Mucosa of rectum (tissue), 2 donors: ENCODE measurements around the gene BICD1.
"Not testable (repeated sequence)": the region's sequence is repeated elsewhere in the genome, so short reads cannot be mapped to it uniquely, and the experiment has no call there.

Source experiments
- H3K27ac ChIP-seq, 2 donors: one replicate each; pipeline ENCODE4 v1.7.0; 2013; ENCODE audit warnings: inconsistent platforms in 2 of 2, low read depth in 2 of 2, low read length in 2 of 2
- H3K27me3 ChIP-seq, 2 donors: one replicate each; pipeline ENCODE4 v1.7.0; 2013; ENCODE audit warnings: low read length in 2 of 2; ENCODE audit not compliant: control insufficient read depth in 2 of 2, insufficient read depth in 2 of 2
- H3K36me3 ChIP-seq, 2 donors: one replicate each; pipeline ENCODE4 v1.7.0; 2013; ENCODE audit warnings: low read length in 2 of 2; ENCODE audit not compliant: control insufficient read depth in 2 of 2, insufficient read depth in 2 of 2
- H3K4me1 ChIP-seq, 2 donors: one replicate each; pipeline ENCODE4 v1.7.0; 2013; ENCODE audit warnings: low read length in 2 of 2, mild to moderate bottlenecking in 1 of 2; ENCODE audit not compliant: control insufficient read depth in 2 of 2, insufficient read depth in 2 of 2
- H3K4me3 ChIP-seq, 2 donors: one replicate each; pipeline ENCODE4 v1.7.0; 2013; ENCODE audit warnings: low read length in 2 of 2
- H3K9ac ChIP-seq, 2 donors: one replicate each; pipeline ENCODE4 v1.7.0; 2013; ENCODE audit warnings: low read length in 2 of 2, low read depth in 1 of 2, mild to moderate bottlenecking in 1 of 2
- H3K9me3 ChIP-seq, 2 donors: one replicate each; pipeline ENCODE4 v1.7.0; 2013; ENCODE audit warnings: low read length in 2 of 2; ENCODE audit not compliant: control insufficient read depth in 2 of 2
- donor health status: healthy.
- donor health status: Normal muscosa, but diverticular disease.

The BICD1 gene

GRCh38 chr12:32229971-32230612 is 123.4 kb downstream of the BICD1 start:
- Histone ChIP-seq H3K9ac (no peak overlapping the region), H3K36me3 (no peaks in the 10 kb centered on the region), H3K9me3 (no peaks in the 10 kb centered on the region), H3K27me3 (no peaks in the 10 kb centered on the region), H3K27ac (no peak overlapping the region), H3K4me3 (no peak overlapping the region), H3K4me1 (no peaks in the 10 kb centered on the region)

- H3K9me3 ChIP-seq = no peaks in the 10 kb centered on the region
- no peak overlapping the region for H3K9ac ChIP-seq
- H3K27ac ChIP-seq = no peak overlapping the region
- no peaks in the 10 kb centered on the region for H3K27me3 ChIP-seq
- H3K36me3 ChIP-seq = no peaks in the 10 kb centered on the region
- H3K4me3 ChIP-seq = no peak overlapping the region
- H3K4me1 ChIP-seq = no peaks in the 10 kb centered on the region
Measured at GRCh38 chr12:32230613-32230993, 124.0 kb downstream of the BICD1 start.

DNA sequence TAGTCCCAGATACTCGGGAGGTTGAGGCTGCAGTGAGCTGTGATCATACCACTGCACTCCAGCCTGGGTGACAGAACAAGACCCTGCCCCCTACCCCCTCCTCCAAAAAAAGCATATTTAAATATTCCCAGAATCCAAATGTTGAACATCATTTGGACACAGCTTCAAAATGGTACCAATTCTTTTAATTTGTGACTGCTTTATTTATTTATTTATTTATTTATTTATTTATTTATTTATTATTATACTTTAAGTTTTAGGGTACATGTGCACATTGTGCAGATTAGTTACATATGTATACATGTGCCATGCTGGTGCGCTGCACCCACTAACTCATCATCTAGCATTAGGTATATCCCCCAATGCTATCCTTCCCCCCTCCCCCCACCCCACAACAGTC is 124.7 kb downstream of the BICD1 start:
- H3K4me3 ChIP-seq, H3K27me3 ChIP-seq, H3K9me3 ChIP-seq, H3K27ac ChIP-seq, H3K36me3 ChIP-seq, H3K4me1 ChIP-seq, H3K9ac ChIP-seq: not testable (repeated sequence)

DNA sequence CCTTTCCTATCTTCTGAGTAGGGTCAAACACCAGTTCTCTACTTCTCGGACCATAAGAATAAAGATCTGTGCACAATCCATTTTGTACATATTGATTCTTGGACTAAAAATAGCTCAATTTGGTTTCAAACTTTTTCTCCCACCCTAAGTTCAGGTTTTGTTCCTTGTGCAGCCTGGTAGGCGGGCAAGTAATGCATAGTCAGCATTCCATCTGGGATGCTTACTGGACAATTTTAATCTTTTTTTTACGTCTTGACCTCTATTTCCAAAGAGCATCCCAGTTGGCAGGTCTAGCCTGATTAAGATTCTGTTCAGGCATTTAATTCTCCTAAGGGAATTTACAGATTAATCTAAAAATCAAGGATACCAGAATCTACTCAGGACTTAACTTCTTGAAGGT is 126.9 kb downstream of the BICD1 start:
- no peak overlapping the region for H3K4me3 ChIP-seq
- H3K4me1 ChIP-seq = no peaks in the 10 kb centered on the region
- no peak overlapping the region for H3K9ac ChIP-seq
- H3K27ac ChIP-seq = no peak overlapping the region
- no peaks in the 10 kb centered on the region for H3K27me3 ChIP-seq
- no peaks in the 10 kb centered on the region for H3K9me3 ChIP-seq
- no peaks in the 10 kb centered on the region for H3K36me3 ChIP-seq

DNA sequence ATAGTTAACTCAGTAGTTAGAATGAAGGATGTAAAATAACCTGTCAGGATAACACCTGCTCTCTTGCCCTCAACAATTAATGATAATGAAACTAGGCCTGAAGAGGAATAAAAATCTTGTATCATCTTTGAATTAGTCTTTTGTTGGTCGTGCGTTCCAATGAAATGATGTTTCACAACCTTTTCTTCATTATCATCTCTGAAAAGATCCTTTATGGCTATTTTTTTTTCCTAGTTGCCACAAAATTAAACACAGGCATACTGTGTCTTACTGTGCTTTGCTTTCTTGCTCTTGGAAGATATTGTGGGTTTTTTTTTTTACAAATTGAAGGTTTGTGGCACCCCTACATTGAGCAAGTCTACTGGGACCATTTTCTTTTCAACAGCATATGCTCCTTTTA is 128.6 kb downstream of the BICD1 start:
- H3K9me3 ChIP-seq = no peaks in the 10 kb centered on the region
- no peak overlapping the region for H3K27ac ChIP-seq
- H3K4me1 ChIP-seq = no peaks in the 10 kb centered on the region
- H3K9ac ChIP-seq = no peak overlapping the region
- H3K36me3 ChIP-seq = no peaks in the 10 kb centered on the region
- no peaks in the 10 kb centered on the region for H3K27me3 ChIP-seq
- no peak overlapping the region for H3K4me3 ChIP-seq

GRCh38 chr12:32240162-32240561 is 133.5 kb downstream of the BICD1 start:
- no peak overlapping the region for H3K9ac ChIP-seq
- no peak overlapping the region for H3K27ac ChIP-seq
- no peaks in the 10 kb centered on the region for H3K4me1 ChIP-seq
- no peaks in the 10 kb centered on the region for H3K27me3 ChIP-seq
- no peak overlapping the region for H3K4me3 ChIP-seq
- no peaks in the 10 kb centered on the region for H3K36me3 ChIP-seq
- H3K9me3 ChIP-seq = no peaks in the 10 kb centered on the region

DNA sequence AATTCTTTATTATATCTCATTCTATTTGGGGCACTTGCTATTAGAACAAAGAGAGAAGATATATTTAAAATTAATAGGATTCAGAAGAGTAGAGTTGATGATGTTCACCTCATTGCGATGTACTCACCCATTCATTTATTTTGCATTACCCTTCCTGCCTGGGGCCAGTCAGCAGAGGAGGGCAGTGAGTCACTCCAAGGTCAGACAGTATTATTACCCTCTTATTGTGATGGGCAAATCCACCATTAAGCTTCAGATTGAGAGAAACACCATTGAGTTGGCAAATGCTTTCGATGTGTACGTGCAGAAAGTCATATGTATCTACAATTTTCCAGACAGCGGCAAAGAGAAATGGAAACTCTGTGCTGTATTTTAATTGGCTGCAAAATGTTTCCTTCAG is 134.2 kb downstream of the BICD1 start:
- H3K27me3 ChIP-seq = no peaks in the 10 kb centered on the region
- no peak overlapping the region for H3K9ac ChIP-seq
- no peak overlapping the region for H3K27ac ChIP-seq
- no peaks in the 10 kb centered on the region for H3K4me1 ChIP-seq
- no peaks in the 10 kb centered on the region for H3K9me3 ChIP-seq
- H3K4me3 ChIP-seq = no peak overlapping the region
- no peaks in the 10 kb centered on the region for H3K36me3 ChIP-seq

DNA sequence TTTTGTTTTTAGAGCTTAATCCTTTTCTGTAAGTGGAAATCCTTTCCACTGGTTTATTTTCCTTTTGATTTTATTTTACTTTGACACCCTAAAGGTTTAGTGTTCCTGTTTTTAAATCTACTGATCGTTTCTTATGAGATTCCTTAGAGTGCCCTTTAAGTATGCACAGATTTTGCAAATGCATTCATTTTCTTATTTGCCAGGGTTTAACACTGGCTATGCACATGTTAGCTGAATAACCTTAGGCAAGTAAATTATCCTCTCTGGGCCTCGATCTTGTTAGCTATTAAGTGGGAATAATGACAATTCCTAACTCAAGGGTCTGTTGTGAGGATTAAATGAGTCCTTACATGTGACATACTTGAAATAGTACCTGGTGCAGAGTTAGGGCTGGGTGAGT is 136.0 kb downstream of the BICD1 start:
- no peaks in the 10 kb centered on the region for H3K27me3 ChIP-seq
- no peaks in the 10 kb centered on the region for H3K9me3 ChIP-seq
- no peak overlapping the region for H3K27ac ChIP-seq
- no peaks in the 10 kb centered on the region for H3K36me3 ChIP-seq
- no peak overlapping the region for H3K9ac ChIP-seq
- H3K4me3 ChIP-seq = no peak overlapping the region
- no peaks in the 10 kb centered on the region for H3K4me1 ChIP-seq

- H3K27me3 ChIP-seq = no peaks in the 10 kb centered on the region
- H3K9ac ChIP-seq = no peak overlapping the region
- no peak overlapping the region for H3K27ac ChIP-seq
- no peak overlapping the region for H3K4me3 ChIP-seq
- H3K4me1 ChIP-seq = no peaks in the 10 kb centered on the region
- no peaks in the 10 kb centered on the region for H3K36me3 ChIP-seq
- no peaks in the 10 kb centered on the region for H3K9me3 ChIP-seq
Measured at GRCh38 chr12:32248441-32249140, 141.9 kb downstream of the BICD1 start.

DNA sequence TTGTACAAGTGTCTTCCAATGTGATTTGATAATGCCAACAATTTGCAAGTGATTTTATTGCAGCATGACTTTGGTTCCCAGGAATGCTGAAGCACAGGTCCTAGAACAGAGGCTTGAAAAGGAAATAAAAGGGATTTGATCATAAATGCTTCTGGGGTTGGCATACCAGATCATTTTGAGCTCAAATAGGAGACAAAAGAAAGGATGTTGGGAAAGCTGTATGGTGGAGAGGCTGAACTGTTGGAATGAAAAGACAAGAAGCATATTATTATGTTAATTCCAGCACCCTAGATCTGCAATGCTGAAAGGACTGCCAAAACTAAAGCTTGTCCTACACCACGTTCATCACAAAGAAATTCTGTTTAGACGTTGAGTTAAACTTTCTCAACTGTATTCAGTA is 143.1 kb downstream of the BICD1 start:
- Histone ChIP-seq H3K36me3 (no peaks in the 10 kb centered on the region), H3K4me1 (no peaks in the 10 kb centered on the region), H3K27ac (no peak overlapping the region), H3K27me3 (no peaks in the 10 kb centered on the region), H3K9me3 (no peaks in the 10 kb centered on the region), H3K9ac (no peak overlapping the region), H3K4me3 (no peak overlapping the region)
